ENCODE data around the gene ATE1.

DNA sequence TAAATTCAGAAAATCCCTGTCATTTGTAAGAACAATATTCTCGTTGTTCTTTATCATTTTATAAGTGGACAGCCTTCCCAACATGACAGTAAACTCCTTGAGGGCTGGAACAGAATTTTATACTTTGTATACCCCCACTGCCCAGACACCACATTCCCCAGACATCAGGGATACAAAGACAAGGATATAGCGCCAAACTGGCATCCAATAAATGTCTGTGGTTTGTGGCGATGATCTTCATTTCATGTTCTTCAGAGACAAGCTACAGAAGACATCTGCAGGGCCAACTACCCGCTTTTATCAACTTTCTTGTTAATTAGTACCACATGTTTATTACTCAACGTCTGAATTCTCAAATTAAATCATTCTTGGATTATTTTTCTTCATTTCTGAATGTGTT, 155.9 kb downstream of the ATE1 start:
- TF ChIP-seq, protein P1, sequence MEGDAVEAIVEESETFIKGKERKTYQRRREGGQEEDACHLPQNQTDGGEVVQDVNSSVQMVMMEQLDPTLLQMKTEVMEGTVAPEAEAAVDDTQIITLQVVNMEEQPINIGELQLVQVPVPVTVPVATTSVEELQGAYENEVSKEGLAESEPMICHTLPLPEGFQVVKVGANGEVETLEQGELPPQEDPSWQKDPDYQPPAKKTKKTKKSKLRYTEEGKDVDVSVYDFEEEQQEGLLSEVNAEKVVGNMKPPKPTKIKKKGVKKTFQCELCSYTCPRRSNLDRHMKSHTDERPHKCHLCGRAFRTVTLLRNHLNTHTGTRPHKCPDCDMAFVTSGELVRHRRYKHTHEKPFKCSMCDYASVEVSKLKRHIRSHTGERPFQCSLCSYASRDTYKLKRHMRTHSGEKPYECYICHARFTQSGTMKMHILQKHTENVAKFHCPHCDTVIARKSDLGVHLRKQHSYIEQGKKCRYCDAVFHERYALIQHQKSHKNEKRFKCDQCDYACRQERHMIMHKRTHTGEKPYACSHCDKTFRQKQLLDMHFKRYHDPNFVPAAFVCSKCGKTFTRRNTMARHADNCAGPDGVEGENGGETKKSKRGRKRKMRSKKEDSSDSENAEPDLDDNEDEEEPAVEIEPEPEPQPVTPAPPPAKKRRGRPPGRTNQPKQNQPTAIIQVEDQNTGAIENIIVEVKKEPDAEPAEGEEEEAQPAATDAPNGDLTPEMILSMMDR (IDR thresholded peaks at IDR 0.05; ENCODE audit: borderline replicate concordance, extremely low read depth, low read length, poor library complexity, severe bottlenecking), result no peak
- TF ChIP-seq EZH2 (IDR thresholded peaks at IDR 0.05; ENCODE audit: borderline replicate concordance, low read depth, low read length, severe bottlenecking), result no peak
